Effector memory CD8-positive, alpha-beta T cell (primary cell): ENCODE results near the gene IL20RA.
"Not testable (repeated sequence)": the region's sequence is repeated elsewhere in the genome, so short reads cannot be mapped to it uniquely, and the experiment has no call there.

Source experiments
- ATAC-seq: fragments of 150-1000 bp; cut with Tn5 transposase; replicated peaks from 2 replicates; pipeline ENCODE4 v1.10.0; 2021; ENCODE audit warnings: mild to moderate bottlenecking, moderate library complexity
- DNase-seq, 3 experiments: peaks; one replicate each; pipeline ENCODE4 v3.0.0; 2021
- H3K27ac Mint-ChIP-seq, 2 donors: one replicate each; pipeline ENCODE4 v1.8.0; 2022; ENCODE audit warnings: mild to moderate bottlenecking in 2 of 2, mixed read lengths in 2 of 2, moderate library complexity in 2 of 2
- H3K27me3 Mint-ChIP-seq, 2 donors: one replicate each; pipeline ENCODE4 v1.8.0; 2022; ENCODE audit warnings: mixed read lengths in 2 of 2
- H3K36me3 Mint-ChIP-seq: one replicate; pipeline ENCODE4 v1.8.0; 2022; ENCODE audit warnings: mild to moderate bottlenecking, moderate library complexity, mixed read lengths; ENCODE audit not compliant: insufficient read depth
- H3K4me1 Mint-ChIP-seq, 2 donors: one replicate each; pipeline ENCODE4 v1.8.0; 2022; ENCODE audit warnings: low read depth in 2 of 2, mixed read lengths in 2 of 2
- H3K4me3 Mint-ChIP-seq, 2 donors: one replicate each; pipeline ENCODE4 v1.8.0; 2022; ENCODE audit warnings: mild to moderate bottlenecking in 2 of 2, mixed read lengths in 2 of 2, moderate library complexity in 2 of 2
- H3K9me3 Mint-ChIP-seq, 2 donors: one replicate each; pipeline ENCODE4 v1.8.0; 2022; ENCODE audit warnings: mixed read lengths in 2 of 2

The IL20RA gene

GRCh38 chr6:136990242-136990578 is 54.6 kb downstream of the IL20RA start:
- Mint-ChIP-seq H3K36me3 (no peaks in the 10 kb centered on the region), H3K9me3 (no peaks in the 10 kb centered on the region), H3K27ac (no peak overlapping the region), H3K4me1 (peaks cover 0 to 5% of the 10 kb centered on the region in 2 donors), H3K27me3 (peaks cover 71 to 87% of the 10 kb centered on the region in 2 donors), H3K4me3 (no peak overlapping the region)
- no peak for ATAC-seq
- no peak for DNase-seq

- Mint-ChIP-seq H3K9me3 (no peaks in the 10 kb centered on the region), H3K4me1 (peaks cover 0 to 5% of the 10 kb centered on the region in 2 donors), H3K36me3 (no peaks in the 10 kb centered on the region), H3K4me3 (no peak overlapping the region), H3K27me3 (peaks cover 69 to 83% of the 10 kb centered on the region in 2 donors), H3K27ac (no peak overlapping the region)
- ATAC-seq (peak; percentile 46), DNase-seq (no peak)
Observed at GRCh38 chr6:136989571-136990241, 55.1 kb downstream of the IL20RA start.

- H3K27me3 Mint-ChIP-seq, result peaks cover 62 to 68% of the 10 kb centered on the region in 2 donors
- H3K27ac Mint-ChIP-seq, result no peak overlapping the region
- no peaks in the 10 kb centered on the region for H3K9me3 Mint-ChIP-seq
- no peak for ATAC-seq
- no peaks in the 10 kb centered on the region for H3K36me3 Mint-ChIP-seq
- H3K4me1 Mint-ChIP-seq, result peaks cover 0 to 5% of the 10 kb centered on the region in 2 donors
- no peak for DNase-seq
- H3K4me3 Mint-ChIP-seq, result no peak overlapping the region
Observed at GRCh38 chr6:136987526-136987925, 57.2 kb downstream of the IL20RA start.

- H3K4me1 Mint-ChIP-seq, result peaks cover 0 to 5% of the 10 kb centered on the region in 2 donors
- no peaks in the 10 kb centered on the region for H3K36me3 Mint-ChIP-seq
- H3K4me3 Mint-ChIP-seq, result no peak overlapping the region
- DNase-seq (no peak), ATAC-seq (no peak)
- H3K9me3 Mint-ChIP-seq, result no peaks in the 10 kb centered on the region
- no peak overlapping the region for H3K27ac Mint-ChIP-seq
- H3K27me3 Mint-ChIP-seq, result peaks cover 48 to 54% of the 10 kb centered on the region in 2 donors
Observed at GRCh38 chr6:136985502-136985901, 59.3 kb downstream of the IL20RA start.

- H3K27me3 Mint-ChIP-seq, result peaks cover 43 to 52% of the 10 kb centered on the region in 2 donors
- DNase-seq, result no peak
- no peaks in the 10 kb centered on the region for H3K9me3 Mint-ChIP-seq
- no peak overlapping the region for H3K4me3 Mint-ChIP-seq
- no peaks in the 10 kb centered on the region for H3K36me3 Mint-ChIP-seq
- no peak overlapping the region for H3K27ac Mint-ChIP-seq
- ATAC-seq, result no peak
- peaks cover 0 to 2% of the 10 kb centered on the region in 2 donors for H3K4me1 Mint-ChIP-seq
Observed at GRCh38 chr6:136984578-136984977, 60.2 kb downstream of the IL20RA start.

GRCh38 chr6:136983687-136984086 is 61.1 kb downstream of the IL20RA start:
- no peak overlapping the region for H3K4me3 Mint-ChIP-seq
- H3K9me3 Mint-ChIP-seq, result no peaks in the 10 kb centered on the region
- no peaks in the 10 kb centered on the region for H3K36me3 Mint-ChIP-seq
- DNase-seq (no peak), ATAC-seq (no peak)
- peaks cover 40 to 50% of the 10 kb centered on the region in 2 donors for H3K27me3 Mint-ChIP-seq
- H3K4me1 Mint-ChIP-seq, result no peaks in the 10 kb centered on the region
- no peak overlapping the region for H3K27ac Mint-ChIP-seq

- H3K9me3 Mint-ChIP-seq, result no peaks in the 10 kb centered on the region
- H3K4me1 Mint-ChIP-seq, result no peaks in the 10 kb centered on the region
- ATAC-seq (no peak), DNase-seq (no peak)
- no peak overlapping the region for H3K4me3 Mint-ChIP-seq
- H3K36me3 Mint-ChIP-seq, result no peaks in the 10 kb centered on the region
- no peak overlapping the region for H3K27ac Mint-ChIP-seq
- peaks cover 33 to 43% of the 10 kb centered on the region in 2 donors for H3K27me3 Mint-ChIP-seq
Observed at GRCh38 chr6:136982928-136983327, 61.8 kb downstream of the IL20RA start.

- Mint-ChIP-seq H3K36me3 (no peaks in the 10 kb centered on the region), H3K27me3 (peaks cover 25 to 34% of the 10 kb centered on the region in 2 donors), H3K27ac (no peak overlapping the region), H3K4me1 (no peaks in the 10 kb centered on the region), H3K9me3 (no peaks in the 10 kb centered on the region), H3K4me3 (no peak overlapping the region)
- no peak for DNase-seq
- no peak for ATAC-seq
Observed at GRCh38 chr6:136980070-136980469, 64.7 kb downstream of the IL20RA start.

GRCh38 chr6:136979206-136979605 is 65.6 kb downstream of the IL20RA start:
- no peaks in the 10 kb centered on the region for H3K9me3 Mint-ChIP-seq
- DNase-seq (no peak), ATAC-seq (no peak)
- no peak overlapping the region for H3K4me3 Mint-ChIP-seq
- no peak overlapping the region for H3K27ac Mint-ChIP-seq
- no peaks in the 10 kb centered on the region for H3K4me1 Mint-ChIP-seq
- H3K27me3 Mint-ChIP-seq, result peaks cover 25 to 34% of the 10 kb centered on the region in 2 donors
- H3K36me3 Mint-ChIP-seq, result no peaks in the 10 kb centered on the region

GRCh38 chr6:136977075-136977474 is 67.7 kb downstream of the IL20RA start:
- H3K4me1 Mint-ChIP-seq, result no peaks in the 10 kb centered on the region
- no peaks in the 10 kb centered on the region for H3K36me3 Mint-ChIP-seq
- no peak for DNase-seq
- H3K9me3 Mint-ChIP-seq, result no peaks in the 10 kb centered on the region
- peaks cover 23 to 24% of the 10 kb centered on the region in 2 donors for H3K27me3 Mint-ChIP-seq
- H3K4me3 Mint-ChIP-seq, result no peak overlapping the region
- ATAC-seq, result no peak
- H3K27ac Mint-ChIP-seq, result no peak overlapping the region

- H3K4me1 Mint-ChIP-seq, result no peaks in the 10 kb centered on the region
- no peak for ATAC-seq
- no peak for DNase-seq
- no peak overlapping the region for H3K27ac Mint-ChIP-seq
- no peak overlapping the region for H3K4me3 Mint-ChIP-seq
- peaks cover 28 to 34% of the 10 kb centered on the region in 2 donors for H3K27me3 Mint-ChIP-seq
- H3K9me3 Mint-ChIP-seq, result no peaks in the 10 kb centered on the region
- no peaks in the 10 kb centered on the region for H3K36me3 Mint-ChIP-seq
Observed at GRCh38 chr6:136975089-136975715, 69.6 kb downstream of the IL20RA start.

GRCh38 chr6:136973781-136974180 is 71.0 kb downstream of the IL20RA start:
- not testable (repeated sequence) for ATAC-seq, DNase-seq, H3K4me1 Mint-ChIP-seq, H3K9me3 Mint-ChIP-seq, H3K4me3 Mint-ChIP-seq, H3K36me3 Mint-ChIP-seq, H3K27ac Mint-ChIP-seq
- peaks cover 23 to 33% of the 10 kb centered on the region in 2 donors for H3K27me3 Mint-ChIP-seq

- no peak for ATAC-seq
- Mint-ChIP-seq H3K4me1 (no peaks in the 10 kb centered on the region), H3K4me3 (no peak overlapping the region)
Observed at GRCh38 chr6:136971609-136972008, 73.2 kb downstream of the IL20RA start.

GRCh38 chr6:136969930-136970329 is 74.8 kb downstream of the IL20RA start:
- Mint-ChIP-seq H3K4me1 (no peaks in the 10 kb centered on the region), H3K36me3 (no peaks in the 10 kb centered on the region), H3K4me3 (no peak overlapping the region), H3K27ac (no peak overlapping the region), H3K27me3 (peaks cover 46 to 56% of the 10 kb centered on the region in 2 donors), H3K9me3 (no peaks in the 10 kb centered on the region)
- DNase-seq (no peak), ATAC-seq (no peak)

More at GRCh38 chr6:136971609-136972008, 73.2 kb downstream of the IL20RA start:
- H3K9me3 Mint-ChIP-seq, result no peaks in the 10 kb centered on the region
- no peaks in the 10 kb centered on the region for H3K36me3 Mint-ChIP-seq
- no peak for DNase-seq
- no peak overlapping the region for H3K27ac Mint-ChIP-seq
- peaks cover 42 to 46% of the 10 kb centered on the region in 2 donors for H3K27me3 Mint-ChIP-seq
